Amniotic stem cell (primary cell): ENCODE results near the gene PLPP6.

Source experiments
- DNase-seq: peaks from one replicate; lab custom pipeline; 2025; lab: John Stamatoyannopoulos, UW

PLPP6 gene

GRCh38 chr9:4700091-4700490 is 38.0 kb downstream of the PLPP6 start:
- no peak for DNase-seq

DNA sequence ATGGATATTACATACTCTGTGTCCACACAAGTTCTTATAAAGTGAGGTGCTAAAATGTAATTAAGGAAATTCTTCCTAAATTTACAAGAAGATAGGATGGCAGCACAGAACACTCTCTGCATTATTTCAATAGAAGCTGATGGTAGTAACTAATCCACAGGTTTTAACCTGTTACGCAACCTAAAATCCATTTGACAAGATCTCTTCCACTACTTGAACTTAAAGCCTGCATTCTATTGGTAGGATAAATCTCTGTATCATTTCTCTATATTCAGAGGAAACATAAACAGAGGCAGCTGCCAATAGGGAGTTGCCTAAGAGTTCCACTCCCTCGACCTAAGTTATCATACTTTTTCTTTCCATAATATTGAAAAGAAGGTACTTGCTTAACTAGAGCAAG is 38.8 kb downstream of the PLPP6 start:
- DNase-seq = no peak

DNA sequence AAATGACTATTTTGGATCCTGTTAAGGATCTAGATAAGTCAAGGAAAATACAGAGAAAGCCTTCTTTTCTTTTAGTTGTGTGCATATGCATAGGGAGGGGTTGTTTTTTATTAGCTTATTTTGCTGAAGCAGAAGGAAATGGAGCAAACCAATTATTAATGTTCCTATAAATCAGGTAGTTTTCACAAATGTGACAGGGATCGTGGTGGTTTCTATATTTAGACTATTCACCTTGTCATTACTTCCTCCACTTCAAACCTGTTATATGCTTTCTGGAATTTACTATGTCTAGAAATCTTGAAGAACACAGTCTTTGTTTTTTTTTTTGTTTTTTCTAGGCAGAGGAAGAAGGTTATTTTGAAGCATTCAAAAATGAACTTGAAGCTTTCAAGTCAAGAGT is 39.4 kb downstream of the PLPP6 start:
- no peak for DNase-seq

GRCh38 chr9:4704129-4704528 is 42.0 kb downstream of the PLPP6 start:
- DNase-seq = no peak

GRCh38 chr9:4706021-4706420 is 43.9 kb downstream of the PLPP6 start:
- no peak for DNase-seq

- no peak for DNase-seq
Measured at GRCh38 chr9:4706971-4707622, 45.0 kb downstream of the PLPP6 start.

- DNase-seq = no peak
Measured at GRCh38 chr9:4709380-4709779, 47.3 kb downstream of the PLPP6 start.

DNA sequence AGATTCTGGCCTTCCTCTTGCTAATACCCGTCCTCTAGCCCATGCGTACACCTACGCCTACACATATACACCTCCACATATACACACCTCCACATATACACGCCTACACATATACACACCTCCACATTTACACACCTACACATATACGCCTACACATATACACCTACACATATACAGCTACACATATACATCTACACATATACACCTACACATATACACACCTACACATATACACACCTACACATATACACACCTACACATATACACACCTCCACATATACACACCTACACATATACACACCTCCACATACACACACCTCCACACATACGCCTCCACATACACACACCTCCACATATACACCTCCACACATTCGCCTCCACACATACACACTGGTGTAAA is 51.8 kb downstream of the PLPP6 start:
- no peak for DNase-seq

GRCh38 chr9:4714266-4715016 is 52.3 kb downstream of the PLPP6 start:
- no peak for DNase-seq
